GM10248 (cell line): Measurements from ENCODE around the gene GLRX3.

Experiments used
- CTCF ChIA-PET: fragments of 300-600 bp; sonication (Branson Sonifier 250); formaldehyde crosslinking; extraction: SDS; loops from one replicate; lab custom pipeline; 2021; ENCODE audit warnings: antibody characterized with exemption; lab: Yijun Ruan, JAX
- POLR2A ChIA-PET: fragments of 350-650 bp; sonication (Branson Sonifier 250); formaldehyde crosslinking; extraction: SDS; loops from one replicate; lab custom pipeline; 2020; ENCODE audit warnings: antibody characterized with exemption; lab: Yijun Ruan, JAX
- DNase-seq: peaks from one replicate; pipeline ENCODE4 v3.0.0; 2012; ENCODE audit errors: extremely low spot score
- TF ChIP-seq, protein P1 (sequence below): IDR thresholded peaks from 2 replicates; pipeline ENCODE4 v1.5.1; 2012; ENCODE audit warnings: mild to moderate bottlenecking, low read depth; ENCODE audit errors: extremely low read depth, missing control alignments, control extremely low read depth

Gene GLRX3

DNA sequence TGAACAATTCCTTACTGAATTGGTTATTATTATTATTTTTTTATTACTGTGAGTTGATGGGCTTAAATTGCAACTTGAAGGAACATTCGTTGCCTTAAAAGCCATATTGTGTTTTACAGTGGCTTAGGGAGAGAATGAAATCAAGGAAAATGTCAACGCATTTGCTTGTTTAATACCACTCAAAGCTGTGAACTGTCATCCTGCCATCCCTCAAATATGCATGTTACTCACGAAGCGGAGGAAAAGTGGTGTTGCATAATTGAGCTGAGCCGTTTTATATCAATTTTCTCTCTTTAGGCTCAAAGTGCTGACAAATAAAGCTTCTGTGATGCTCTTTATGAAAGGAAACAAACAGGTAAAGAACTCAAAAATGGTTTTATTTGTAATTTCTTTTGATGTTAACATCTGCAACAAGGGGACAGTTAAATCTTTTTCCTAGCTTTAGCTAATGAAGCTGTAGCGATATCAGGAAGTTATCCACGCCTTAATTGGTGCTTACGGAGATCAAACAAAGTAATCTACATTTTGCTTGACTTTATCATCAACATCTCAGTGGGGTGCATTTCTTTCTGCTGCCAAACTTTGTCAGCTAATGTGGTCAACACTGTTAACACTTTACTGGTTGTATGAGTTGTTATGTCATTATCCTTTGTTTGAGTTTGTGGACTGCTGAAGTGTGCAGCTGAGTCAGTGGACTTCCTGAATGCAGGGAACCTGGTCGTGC, 33.1 kb downstream of the GLRX3 start:
- ChIA-PET CTCF (interaction anchor here (0.9 to 2.5 kb wide), 5 partner anchors 10 to 60 kb away, joined by 3 to 7 read pairs (median 3); no protein-coding TSS in a partner anchor), POLR2A (no interaction called here)
- no peak for DNase-seq
- TF ChIP-seq, protein P1, sequence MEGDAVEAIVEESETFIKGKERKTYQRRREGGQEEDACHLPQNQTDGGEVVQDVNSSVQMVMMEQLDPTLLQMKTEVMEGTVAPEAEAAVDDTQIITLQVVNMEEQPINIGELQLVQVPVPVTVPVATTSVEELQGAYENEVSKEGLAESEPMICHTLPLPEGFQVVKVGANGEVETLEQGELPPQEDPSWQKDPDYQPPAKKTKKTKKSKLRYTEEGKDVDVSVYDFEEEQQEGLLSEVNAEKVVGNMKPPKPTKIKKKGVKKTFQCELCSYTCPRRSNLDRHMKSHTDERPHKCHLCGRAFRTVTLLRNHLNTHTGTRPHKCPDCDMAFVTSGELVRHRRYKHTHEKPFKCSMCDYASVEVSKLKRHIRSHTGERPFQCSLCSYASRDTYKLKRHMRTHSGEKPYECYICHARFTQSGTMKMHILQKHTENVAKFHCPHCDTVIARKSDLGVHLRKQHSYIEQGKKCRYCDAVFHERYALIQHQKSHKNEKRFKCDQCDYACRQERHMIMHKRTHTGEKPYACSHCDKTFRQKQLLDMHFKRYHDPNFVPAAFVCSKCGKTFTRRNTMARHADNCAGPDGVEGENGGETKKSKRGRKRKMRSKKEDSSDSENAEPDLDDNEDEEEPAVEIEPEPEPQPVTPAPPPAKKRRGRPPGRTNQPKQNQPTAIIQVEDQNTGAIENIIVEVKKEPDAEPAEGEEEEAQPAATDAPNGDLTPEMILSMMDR, result no peak

DNA sequence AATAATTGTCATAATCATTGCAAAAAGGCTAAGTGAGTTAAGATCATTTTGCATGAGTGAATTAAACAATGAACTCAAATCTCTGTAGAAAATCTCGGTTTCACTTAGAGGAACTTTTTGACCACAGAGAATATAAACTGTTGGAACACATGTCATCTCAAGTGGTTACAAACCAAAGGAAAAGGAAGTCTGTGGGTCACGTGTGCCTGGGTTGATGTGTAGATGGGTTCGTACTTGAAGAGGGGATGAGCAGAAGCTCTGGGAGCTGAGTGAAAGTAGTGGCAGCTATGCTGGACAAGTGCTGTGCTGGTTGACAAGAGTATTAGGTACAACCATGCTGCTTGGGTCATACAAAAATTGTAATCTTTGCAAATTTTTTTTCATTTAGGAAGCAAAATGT, 35.0 kb downstream of the GLRX3 start:
- ChIA-PET POLR2A (no interaction called here), CTCF (interaction anchor here (1.0 kb wide), 1 partner anchor 18 kb away, joined by 3 read pairs; no protein-coding TSS in a partner anchor)
- TF ChIP-seq, protein P1, result no peak
- no peak for DNase-seq

DNA sequence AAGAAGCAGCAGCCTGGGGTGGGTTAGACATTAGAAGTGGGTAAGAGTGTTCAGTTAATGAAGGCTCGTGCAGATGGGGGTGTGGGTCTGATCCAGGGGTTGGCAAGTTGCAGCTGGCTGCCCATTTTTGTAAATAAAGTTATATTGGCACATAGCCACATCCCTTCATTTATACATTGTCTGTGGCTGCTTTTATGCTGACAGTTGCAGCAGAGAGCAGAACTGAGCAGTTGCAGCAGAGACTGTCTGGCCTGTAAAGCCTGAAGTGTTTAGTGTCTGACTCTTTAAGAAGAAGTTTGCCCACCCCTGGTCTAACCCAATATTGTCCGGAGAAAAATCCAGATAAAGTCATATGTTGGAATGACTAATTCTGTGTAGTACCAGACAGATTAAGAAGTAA, 38.1 kb downstream of the GLRX3 start:
- no peak for DNase-seq
- TF ChIP-seq, protein P1, result no peak
- CTCF ChIA-PET, result interaction anchor here (0.9 to 1.4 kb wide), 2 partner anchors 15 to 16 kb away, joined by 3 to 6 read pairs; no protein-coding TSS in a partner anchor
- POLR2A ChIA-PET, result no interaction called here

DNA sequence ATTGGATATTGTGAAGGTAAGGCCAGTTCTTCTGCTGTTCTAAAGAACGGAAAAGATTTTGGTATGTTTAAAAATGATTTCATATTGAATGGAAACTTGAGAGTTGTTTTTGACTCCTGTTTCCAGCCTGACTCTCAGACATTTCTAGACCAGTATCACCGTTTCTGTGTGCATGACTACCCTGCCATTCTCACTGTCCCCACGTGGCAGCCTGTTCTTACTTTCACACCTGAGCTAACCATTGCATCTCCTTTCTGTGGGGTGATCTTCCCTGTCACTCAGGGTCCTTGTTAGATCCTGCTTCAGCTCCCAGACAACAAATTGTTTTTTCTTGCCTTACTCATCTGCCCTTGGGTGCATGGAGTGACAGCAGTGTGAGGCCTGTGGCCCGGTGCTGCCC, 38.9 kb downstream of the GLRX3 start:
- ChIA-PET CTCF (interaction anchor here (1.3 to 1.4 kb wide), 2 partner anchors 14 to 1711 kb away, joined by 3 to 6 read pairs; no protein-coding TSS in a partner anchor), POLR2A (no interaction called here)
- TF ChIP-seq, protein P1, result no peak
- DNase-seq, result no peak

DNA sequence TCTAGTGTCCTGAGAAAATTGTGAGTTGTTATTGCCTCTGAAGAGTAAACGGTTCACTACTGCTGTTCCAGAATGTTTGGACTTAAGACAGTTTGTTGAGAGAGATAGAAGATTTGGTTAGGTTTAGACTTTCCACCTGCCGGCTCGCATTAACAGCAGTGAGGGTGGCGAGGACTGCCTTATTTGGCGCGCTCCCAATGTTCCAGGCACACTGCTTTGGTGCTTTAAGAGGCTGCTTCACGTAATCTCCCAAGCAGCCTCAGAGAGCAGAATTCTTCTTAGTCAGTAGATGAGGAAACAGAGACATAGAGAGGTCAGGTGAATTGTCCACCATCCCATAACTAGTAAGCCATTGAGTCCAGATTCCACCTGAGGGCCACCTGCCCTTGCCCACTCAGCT, 41.1 kb downstream of the GLRX3 start:
- DNase-seq, result no peak
- ChIA-PET CTCF (interaction anchor here (1.2 kb wide), 2 partner anchors 12 to 13 kb away, joined by 3 to 4 read pairs; no protein-coding TSS in a partner anchor), POLR2A (no interaction called here)
- TF ChIP-seq, protein P1, result no peak

DNA sequence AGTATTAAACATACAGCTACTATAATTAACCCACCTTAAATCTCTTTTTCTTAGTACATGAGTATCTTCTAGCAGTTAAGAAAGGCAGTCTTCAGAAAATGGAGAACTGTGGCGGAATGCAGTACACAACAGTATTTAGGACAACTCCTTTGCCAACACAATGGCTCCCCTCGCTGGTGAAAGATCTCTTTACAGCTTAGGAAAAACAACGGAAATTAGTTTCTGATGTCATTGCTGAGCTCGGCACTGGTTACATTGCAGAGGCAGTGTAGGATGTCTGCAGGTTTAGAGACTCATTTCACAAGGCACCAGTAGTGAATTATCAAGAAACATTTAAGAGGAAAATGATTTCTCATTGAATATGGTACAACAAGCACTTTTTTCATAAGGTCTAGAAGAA, 43.4 kb downstream of the GLRX3 start:
- TF ChIP-seq, protein P1, result peak; percentile 32
- DNase-seq, result no peak
- POLR2A ChIA-PET, result no interaction called here
- CTCF ChIA-PET, result interaction anchor here (1.0 to 2.0 kb wide), 5 partner anchors 8 to 291 kb away, joined by 3 to 7 read pairs (median 4); partner anchors contain the start of gene C10orf143
